B cell (primary cell): Measurements from ENCODE around the gene ATXN7. TPM values are rescaled to one million over a fixed set of nuclear protein-coding genes. Genes with fewer than 3 reads are reported as not detected.

Experiments
- ATAC-seq: fragments of 200-7000 bp; cut with Tn5 transposase; one replicate; pipeline ENCODE4 v1.10.0; 2021; ENCODE audit warnings: low read depth, mild to moderate bottlenecking, moderate number of reproducible peaks, moderate library complexity
- CTCF ChIA-PET: fragments of 350-600 bp; sonication (Branson Sonifier 250); formaldehyde crosslinking; loops from one replicate; lab custom pipeline; 2021; ENCODE audit warnings: antibody characterized with exemption, inconsistent platforms; lab: Charles Lee
- POLR2A ChIA-PET: fragments of 350-600 bp; sonication (Branson Sonifier 250); formaldehyde crosslinking; loops from one replicate; lab custom pipeline; 2021; ENCODE audit warnings: antibody characterized with exemption; lab: Charles Lee
- DNase-seq: peaks from one replicate; pipeline ENCODE4 v3.0.0; 2013
- H2AFZ ChIP-seq: 2 replicates; pipeline ENCODE4 v1.6.1; 2012; ENCODE audit warnings: mild to moderate bottlenecking, low read depth, low read length; ENCODE audit not compliant: insufficient read depth, poor library complexity, severe bottlenecking
- H3K27ac ChIP-seq, 2 donors: 1 replicate in 1 of 2; 2 replicates in 1 of 2; pipeline ENCODE4 v1.5.1; 2012 to 2013; ENCODE audit warnings: low read length in 2 of 2, mild to moderate bottlenecking in 2 of 2, moderate library complexity in 1 of 2
- H3K27me3 ChIP-seq, 4 experiments: fragments of 200-600 bp in 1 of 4; sonication (generic) in 1 of 4; replicated peaks in 1 of 4; 1 replicate in 2 of 4; 2 replicates in 2 of 4; pipeline versions ENCODE4 v1.6.1 to v1.7.0; 2013 to 2016; ENCODE audit warnings: low read length in 3 of 4, mild to moderate bottlenecking in 2 of 4, mixed read lengths in 1 of 4, moderate library complexity in 1 of 4; ENCODE audit not compliant: insufficient read depth in 4 of 4, control insufficient read depth in 3 of 4; ENCODE audit errors: control extremely low read depth in 1 of 4
- H3K36me3 ChIP-seq, 2 experiments: replicated peaks in 1 of 2; 1 replicate in 1 of 2; 2 replicates in 1 of 2; pipeline versions ENCODE4 v1.6.1 to v1.7.1; 2013; ENCODE audit warnings: low read length in 1 of 2; ENCODE audit not compliant: insufficient read depth in 2 of 2, control insufficient read depth in 1 of 2; ENCODE audit errors: control extremely low read depth in 1 of 2, extremely low read depth in 1 of 2
- H3K4me1 ChIP-seq, 2 donors: fragments of 200-600 bp in 1 of 2; sonication (generic) in 1 of 2; 1 replicate in 1 of 2; 2 replicates in 1 of 2; pipeline versions ENCODE4 v1.5.1 to v1.6.1; 2013 to 2017; ENCODE audit warnings: low read length in 2 of 2; ENCODE audit not compliant: control insufficient read depth in 2 of 2, insufficient read depth in 2 of 2
- H3K4me2 ChIP-seq: replicated peaks from 2 replicates; pipeline ENCODE3; 2012; ENCODE audit warnings: mild to moderate bottlenecking, low read depth, low read length; ENCODE audit not compliant: poor library complexity, severe bottlenecking
- H3K4me3 ChIP-seq, 5 experiments: fragments of 200-600 bp in 1 of 5; sonication (generic) in 1 of 5; 1 replicate in 3 of 5; 2 replicates in 2 of 5; pipeline versions ENCODE4 v1.5.1 to v1.7.0; 2011 to 2016; ENCODE audit warnings: low read length in 4 of 5, mild to moderate bottlenecking in 4 of 5, low read depth in 2 of 5, control low read depth in 1 of 5, moderate library complexity in 1 of 5; ENCODE audit not compliant: insufficient read depth in 1 of 5; ENCODE audit errors: control extremely low read depth in 1 of 5, extremely low read depth in 1 of 5
- H3K79me2 ChIP-seq: fragments of 200-600 bp; sonication (generic); one replicate; pipeline ENCODE4 v1.6.0; 2016; ENCODE audit warnings: low read length; ENCODE audit not compliant: control insufficient read depth, insufficient read depth
- H3K9ac ChIP-seq: fragments of 200-600 bp; sonication (generic); 2 replicates; pipeline ENCODE4 v1.6.1; 2017; ENCODE audit warnings: mild to moderate bottlenecking, low read length, moderate library complexity
- H3K9me3 ChIP-seq, 3 donors: one replicate each; pipeline versions ENCODE4 v1.6.1 to v1.7.1; 2013; ENCODE audit warnings: low read length in 2 of 3; ENCODE audit not compliant: control insufficient read depth in 2 of 3, insufficient read depth in 1 of 3; ENCODE audit errors: control extremely low read depth in 1 of 3
- H4K20me1 ChIP-seq: 2 replicates; pipeline ENCODE4 v1.6.0; 2012; ENCODE audit warnings: mild to moderate bottlenecking, low read length; ENCODE audit not compliant: insufficient read depth, control insufficient read depth, poor library complexity, severe bottlenecking
- H3K27ac Mint-ChIP-seq: one replicate; pipeline ENCODE4 v1.8.0; 2021; ENCODE audit warnings: mixed read lengths
- H3K27me3 Mint-ChIP-seq: one replicate; pipeline ENCODE4 v1.8.0; 2021; ENCODE audit warnings: mixed read lengths
- H3K4me1 Mint-ChIP-seq: one replicate; pipeline ENCODE4 v1.8.0; 2021; ENCODE audit warnings: mixed read lengths
- H3K4me3 Mint-ChIP-seq: one replicate; pipeline ENCODE4 v1.8.0; 2021; ENCODE audit warnings: mixed read lengths
- H3K9me3 Mint-ChIP-seq: one replicate; pipeline ENCODE4 v1.8.0; 2022; ENCODE audit warnings: mixed read lengths; ENCODE audit not compliant: insufficient read depth
- EZH2 ChIP-seq: IDR thresholded peaks from 2 replicates; pipeline ENCODE4 v1.6.1; 2012; ENCODE audit warnings: borderline replicate concordance, low read depth, mild to moderate bottlenecking, moderate library complexity, low read length; ENCODE audit not compliant: insufficient read depth, poor library complexity, severe bottlenecking
- WGBS: methylation state at CpG from one replicate; pipeline ENCODE4 v1.1.5; 2013; ENCODE audit warnings: missing lambda C conversion rate; ENCODE audit not compliant: insufficient coverage; 5-methylcytosine and 5-hydroxymethylcytosine counted together
- intact Hi-C: fragments of 100-400 bp; cut with micrococcal nuclease; formaldehyde crosslinking; loops from one replicate; pipeline ENCODE4 v1.10.0; 2022
- polyA plus RNA-seq: library from polyadenylated mRNA; depleted of rRNA; stranded (reverse); fragments of >200 nt; gene quantifications from 2 replicates; pipeline ENCODE4 v1.2.3, GENCODE V29; 2012
- total RNA-seq, 2 donors: library from RNA; stranded (reverse); fragments of 120-200 nt in 1 of 2; gene quantifications; 1 replicate in 1 of 2; 2 replicates in 1 of 2; pipeline versions ENCODE4 v1.2.3 to v1.2.4, GENCODE V29; 2013 to 2022
- TF ChIP-seq, protein P1 (sequence below): fragments of 200-600 bp; IDR thresholded peaks from one replicate; pipeline ENCODE4 v1.8.0; 2022; ENCODE audit warnings: antibody characterized with exemption, mild to moderate bottlenecking

Gene ATXN7
- total and polyA plus RNA-seq, 2 donors (not counting 1 experiment from before 2014, with no cell fraction given), result 18.1 to 74.3 TPM

DNA sequence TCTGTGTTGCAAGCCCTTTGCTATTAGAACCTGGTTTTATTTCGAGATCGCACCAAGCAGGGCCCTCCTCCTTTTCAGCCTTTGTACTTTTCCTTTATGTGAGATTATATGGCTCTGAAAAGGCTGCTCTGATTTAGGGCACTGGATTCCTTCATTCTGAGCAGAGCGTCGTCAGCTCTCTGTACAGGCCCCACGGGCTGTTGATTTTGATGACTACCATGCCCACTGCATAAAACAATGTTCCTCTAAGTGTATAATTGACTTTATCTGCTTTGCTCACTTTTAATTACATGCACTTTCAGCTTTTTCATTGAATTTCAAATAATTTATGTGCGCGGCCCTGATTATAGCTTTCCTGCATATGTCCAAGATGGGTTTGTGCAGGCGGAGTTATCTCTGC, 164.0 kb downstream of the ATXN7 start:
- POLR2A ChIA-PET, result no interaction called here
- Histone ChIP-seq H3K9ac (no peak overlapping the region), H3K9me3 (no peaks in the 10 kb centered on the region), H3K36me3 (no peaks in the 10 kb centered on the region), H4K20me1 (no peaks in the 10 kb centered on the region), H3K27ac (no peak overlapping the region), H3K4me1 (peaks cover 9 to 16% of the 10 kb centered on the region in 2 donors), H3K27me3 (peaks cover 2 to 20% (median 11%) of the 10 kb centered on the region in 4 experiments), H2AFZ (no peak overlapping the region), H3K4me2 (no peak overlapping the region), H3K79me2 (peaks cover 18% of the 10 kb centered on the region), H3K4me3 (no peak overlapping the region)
- Mint-ChIP-seq H3K27ac (no peak overlapping the region), H3K27me3 (peaks cover 15% of the 10 kb centered on the region), H3K9me3 (no peaks in the 10 kb centered on the region), H3K4me3 (no peak overlapping the region), H3K4me1 (peaks cover 17% of the 10 kb centered on the region)
- TF ChIP-seq, protein P1, sequence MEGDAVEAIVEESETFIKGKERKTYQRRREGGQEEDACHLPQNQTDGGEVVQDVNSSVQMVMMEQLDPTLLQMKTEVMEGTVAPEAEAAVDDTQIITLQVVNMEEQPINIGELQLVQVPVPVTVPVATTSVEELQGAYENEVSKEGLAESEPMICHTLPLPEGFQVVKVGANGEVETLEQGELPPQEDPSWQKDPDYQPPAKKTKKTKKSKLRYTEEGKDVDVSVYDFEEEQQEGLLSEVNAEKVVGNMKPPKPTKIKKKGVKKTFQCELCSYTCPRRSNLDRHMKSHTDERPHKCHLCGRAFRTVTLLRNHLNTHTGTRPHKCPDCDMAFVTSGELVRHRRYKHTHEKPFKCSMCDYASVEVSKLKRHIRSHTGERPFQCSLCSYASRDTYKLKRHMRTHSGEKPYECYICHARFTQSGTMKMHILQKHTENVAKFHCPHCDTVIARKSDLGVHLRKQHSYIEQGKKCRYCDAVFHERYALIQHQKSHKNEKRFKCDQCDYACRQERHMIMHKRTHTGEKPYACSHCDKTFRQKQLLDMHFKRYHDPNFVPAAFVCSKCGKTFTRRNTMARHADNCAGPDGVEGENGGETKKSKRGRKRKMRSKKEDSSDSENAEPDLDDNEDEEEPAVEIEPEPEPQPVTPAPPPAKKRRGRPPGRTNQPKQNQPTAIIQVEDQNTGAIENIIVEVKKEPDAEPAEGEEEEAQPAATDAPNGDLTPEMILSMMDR, result no peak
- TF ChIP-seq EZH2, result no peak
- WGBS, result 79% methylated on average over 2 of the region's 8 CpGs
- DNase-seq, result no peak
- CTCF ChIA-PET, result interaction anchor here (1.5 to 2.3 kb wide), 2 partner anchors 10 to 457 kb away, joined by 8 to 12 read pairs; no protein-coding TSS in a partner anchor
- no peak for ATAC-seq
- intact Hi-C loops, result no loop called here

DNA sequence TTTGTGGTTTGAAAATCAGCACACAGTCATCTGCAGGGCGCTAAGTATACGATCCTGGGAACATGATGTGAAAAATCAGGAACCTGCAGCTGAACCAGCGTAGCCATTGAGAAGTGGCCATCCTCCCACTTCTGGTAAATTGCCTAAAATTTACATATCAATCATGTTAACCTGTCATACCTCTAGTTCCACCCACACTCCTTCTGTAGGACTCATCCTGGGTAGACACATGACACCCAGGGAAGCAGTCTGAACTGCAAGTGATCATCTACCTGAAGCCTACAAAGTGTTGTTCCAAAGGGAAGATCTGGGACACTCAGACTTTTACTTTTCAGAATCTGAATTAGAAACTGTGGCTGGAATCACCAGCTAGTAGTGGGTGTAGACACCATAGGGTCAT, 165.1 kb downstream of the ATXN7 start:
- H3K27ac Mint-ChIP-seq, result no peak overlapping the region
- Histone ChIP-seq H3K4me1 (peaks cover 5 to 10% of the 10 kb centered on the region in 2 donors), H3K36me3 (no peaks in the 10 kb centered on the region), H2AFZ (no peak overlapping the region), H3K4me3 (no peak overlapping the region), H3K9me3 (no peaks in the 10 kb centered on the region), H3K4me2 (no peak overlapping the region), H3K79me2 (peaks cover 9% of the 10 kb centered on the region), H3K27me3 (peaks cover 2 to 20% (median 11%) of the 10 kb centered on the region in 4 experiments), H3K27ac (no peak overlapping the region), H3K9ac (no peak overlapping the region), H4K20me1 (no peaks in the 10 kb centered on the region)
- H3K27me3 Mint-ChIP-seq, result peaks cover 15% of the 10 kb centered on the region
- DNase-seq (no peak), ATAC-seq (no peak)
- TF ChIP-seq, protein P1, result no peak
- no peak for TF ChIP-seq EZH2
- ChIA-PET POLR2A (no interaction called here), CTCF (interaction anchor here (2.9 to 3.7 kb wide), 2 partner anchors 371 to 455 kb away, joined by 7 to 65 read pairs; no protein-coding TSS in a partner anchor)
- H3K4me3 Mint-ChIP-seq, result no peak overlapping the region
- H3K9me3 Mint-ChIP-seq, result no peaks in the 10 kb centered on the region
- H3K4me1 Mint-ChIP-seq, result peaks cover 11% of the 10 kb centered on the region
- intact Hi-C loops, result no loop called here
- WGBS, result 8% methylated on average over 3 of the region's 3 CpGs
